Inferior parietal cortex (tissue), 1 donor: ENCODE measurements around the gene NELL2.
"Not testable (repeated sequence)": the region's sequence is repeated elsewhere in the genome, so short reads cannot be mapped to it uniquely, and the experiment has no call there.

Experiments
- DNase-seq: peaks from one replicate; pipeline ENCODE4 v3.0.0-alpha.2; 2016; ENCODE audit errors: extremely low spot score

Gene NELL2

GRCh38 chr12:44697511-44697910, 178.6 kb downstream of the NELL2 start:
- DNase-seq, result no peak

- no peak for DNase-seq
These were observed 179.6 kb downstream of the NELL2 start for GRCh38 chr12:44696542-44696941.

- DNase-seq, result no peak
These were observed 182.1 kb downstream of the NELL2 start for GRCh38 chr12:44694017-44694416.

GRCh38 chr12:44689587-44689986, 186.5 kb downstream of the NELL2 start:
- no peak for DNase-seq

- not testable (repeated sequence) for DNase-seq
These were observed 189.2 kb downstream of the NELL2 start for GRCh38 chr12:44686821-44687432.

GRCh38 chr12:44677724-44678123, 198.4 kb downstream of the NELL2 start:
- DNase-seq, result no peak

- DNase-seq, result no peak
These were observed 201.2 kb downstream of the NELL2 start for GRCh38 chr12:44674875-44675274.

- no peak for DNase-seq
These were observed 202.3 kb downstream of the NELL2 start for GRCh38 chr12:44673811-44674210.

- no peak for DNase-seq
These were observed 204.1 kb downstream of the NELL2 start for GRCh38 chr12:44672042-44672441.

- no peak for DNase-seq
These were observed 207.7 kb downstream of the NELL2 start for GRCh38 chr12:44668443-44668842.

GRCh38 chr12:44667461-44667860, 208.7 kb downstream of the NELL2 start:
- DNase-seq, result no peak

- no peak for DNase-seq
These were observed 212.8 kb downstream of the NELL2 start for GRCh38 chr12:44663291-44663690.

- no peak for DNase-seq
These were observed 220.3 kb downstream of the NELL2 start for GRCh38 chr12:44655846-44656245.

- peak; percentile 59 for DNase-seq
These were observed 221.2 kb downstream of the NELL2 start for GRCh38 chr12:44654646-44655639.

GRCh38 chr12:44653861-44654527, 222.1 kb downstream of the NELL2 start:
- DNase-seq, result peak; percentile 42

GRCh38 chr12:44649693-44650092, 226.4 kb downstream of the NELL2 start:
- DNase-seq, result no peak

GRCh38 chr12:44647917-44648690, 228.0 kb downstream of the NELL2 start:
- no peak for DNase-seq

GRCh38 chr12:44640427-44641190, 235.5 kb downstream of the NELL2 start:
- DNase-seq, result peak; percentile 35

- no peak for DNase-seq
These were observed 238.2 kb downstream of the NELL2 start for GRCh38 chr12:44637875-44638274.

- DNase-seq, result no peak
These were observed 247.9 kb downstream of the NELL2 start for GRCh38 chr12:44628180-44628579.
